Measurements from ENCODE around the gene HLA-DMB.
"Not testable (repeated sequence)": the region's sequence is repeated elsewhere in the genome, so short reads cannot be mapped to it uniquely, and the experiment has no call there.

HLA-DMB gene

DNA sequence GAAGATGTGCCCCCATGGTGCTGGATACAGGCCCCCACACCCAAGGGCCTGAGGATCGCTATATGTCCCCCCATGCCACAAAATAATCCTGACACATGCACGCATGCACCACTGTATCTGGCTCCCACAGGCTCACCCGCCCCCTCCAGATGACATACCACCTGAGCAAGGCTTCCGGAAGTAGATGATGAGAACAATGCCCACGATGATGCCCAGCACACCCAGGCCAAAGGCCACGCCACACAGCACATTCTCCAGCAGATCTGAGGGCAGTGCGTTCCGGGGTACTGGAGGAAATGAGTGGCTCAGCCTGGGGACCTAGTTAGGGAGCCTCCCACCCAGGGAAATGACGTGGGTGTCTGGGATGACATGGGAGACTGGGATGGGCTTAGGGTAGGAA is 8.3 kb upstream of the HLA-DMB start:
- DNase-seq = no peak

DNA sequence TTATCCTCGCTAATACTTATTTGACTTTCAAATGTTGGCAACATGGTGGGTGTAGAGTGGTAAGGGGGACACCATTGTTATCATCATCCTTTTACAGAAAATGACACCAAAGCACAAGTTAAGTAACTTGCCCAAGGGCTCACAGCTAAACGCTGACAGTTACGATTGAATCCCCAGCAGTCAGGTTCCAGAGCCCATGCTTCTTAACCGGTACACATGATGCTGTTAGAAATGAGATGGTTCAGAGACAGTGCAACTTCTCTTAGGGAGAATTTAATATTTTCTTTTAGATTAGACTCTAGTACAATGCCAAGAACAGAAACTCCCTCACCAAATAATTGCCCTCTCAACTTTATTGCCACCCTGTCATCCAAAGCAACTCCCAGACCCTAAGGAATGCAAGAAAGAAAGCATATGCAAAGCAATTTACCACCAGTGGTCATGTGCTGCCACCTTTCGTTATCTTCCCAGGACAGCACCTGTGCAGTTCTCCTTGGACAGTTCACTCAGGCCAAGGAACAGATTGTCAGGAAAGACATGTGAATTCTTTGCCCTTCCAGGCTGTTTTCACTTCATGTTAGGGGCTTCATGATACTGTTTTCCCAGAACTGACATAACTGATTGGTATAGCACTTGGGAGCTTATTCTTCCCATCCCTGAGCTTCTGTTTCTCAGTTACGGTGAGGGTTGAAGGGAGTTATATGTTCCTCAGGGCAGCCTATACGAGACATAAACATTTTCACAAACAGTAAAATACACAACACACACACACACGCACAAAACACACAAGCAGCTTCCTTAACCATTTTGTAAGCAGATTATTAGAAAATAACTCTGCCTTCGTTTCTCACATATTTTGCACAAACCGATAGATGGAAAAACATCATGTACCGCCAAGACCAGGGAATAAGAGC is 7.0 kb upstream of the HLA-DMB start:
- no peak for DNase-seq

DNA sequence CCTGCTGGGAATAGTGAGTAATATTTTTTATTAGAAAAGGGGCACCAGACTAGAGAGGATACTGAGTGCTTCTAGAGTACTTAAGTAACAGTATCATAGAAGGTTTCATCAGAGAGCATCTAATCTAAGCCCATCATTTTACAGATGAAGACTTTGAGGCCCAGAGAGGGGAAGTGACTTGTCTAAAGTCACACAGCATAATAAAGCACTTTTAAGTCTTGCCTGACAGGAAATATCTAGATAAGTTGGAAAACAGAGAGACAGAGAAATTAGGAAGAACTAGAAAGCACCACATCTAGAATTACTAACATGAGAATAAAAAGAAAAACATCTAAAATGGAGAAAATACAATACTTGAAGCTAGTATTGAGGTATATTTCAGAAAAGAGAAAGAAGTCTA is 6.1 kb upstream of the HLA-DMB start:
- DNase-seq = no peak

DNA sequence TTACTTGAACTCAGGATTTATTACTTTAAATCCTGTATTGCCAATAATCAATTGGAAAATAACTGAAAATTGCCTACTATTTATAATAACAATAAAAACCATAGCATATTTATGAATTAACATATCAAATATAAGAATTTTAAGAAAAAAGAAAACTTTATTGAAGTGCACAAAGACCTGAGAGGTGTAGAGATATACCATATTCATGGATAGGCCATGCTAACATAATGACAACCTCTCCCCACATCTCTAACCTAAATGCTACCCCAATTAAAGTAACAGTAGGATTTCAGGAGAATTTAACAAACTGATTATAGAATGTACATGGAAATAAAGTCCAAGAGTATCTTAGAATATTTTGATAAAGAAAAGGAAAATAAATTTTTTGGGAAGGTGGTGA is 5.1 kb upstream of the HLA-DMB start:
- no peak for DNase-seq

DNA sequence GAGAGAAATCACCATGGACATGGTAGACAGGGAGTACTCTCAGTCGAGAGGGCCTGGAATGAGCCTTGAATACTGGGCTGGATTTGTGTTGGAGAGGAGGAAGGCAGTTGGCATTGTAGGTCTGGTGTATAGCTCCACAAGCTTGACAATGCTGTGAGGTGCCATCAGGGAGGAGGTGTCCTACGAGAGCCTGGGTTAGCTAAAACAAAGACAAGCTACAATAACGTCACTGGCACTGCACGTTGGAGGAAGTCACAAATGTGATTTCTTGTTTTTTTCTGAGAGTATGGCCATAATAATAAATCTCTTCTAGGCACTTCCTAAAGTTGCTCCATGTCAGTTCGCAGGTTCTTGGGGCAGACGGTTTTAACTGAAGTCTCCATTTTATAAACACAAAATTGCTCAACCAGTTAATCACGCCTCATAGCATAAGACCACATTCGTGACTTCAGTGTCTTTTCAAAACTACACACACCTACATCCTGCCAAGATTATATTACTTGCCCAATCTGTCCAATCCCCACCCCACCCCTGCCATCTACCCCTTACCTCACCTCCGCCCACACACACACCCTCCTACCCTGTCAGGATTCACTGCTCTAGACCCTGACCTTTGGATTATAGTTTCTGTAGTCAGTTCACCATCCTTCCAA is 4.4 kb upstream of the HLA-DMB start:
- DNase-seq = no peak

DNA sequence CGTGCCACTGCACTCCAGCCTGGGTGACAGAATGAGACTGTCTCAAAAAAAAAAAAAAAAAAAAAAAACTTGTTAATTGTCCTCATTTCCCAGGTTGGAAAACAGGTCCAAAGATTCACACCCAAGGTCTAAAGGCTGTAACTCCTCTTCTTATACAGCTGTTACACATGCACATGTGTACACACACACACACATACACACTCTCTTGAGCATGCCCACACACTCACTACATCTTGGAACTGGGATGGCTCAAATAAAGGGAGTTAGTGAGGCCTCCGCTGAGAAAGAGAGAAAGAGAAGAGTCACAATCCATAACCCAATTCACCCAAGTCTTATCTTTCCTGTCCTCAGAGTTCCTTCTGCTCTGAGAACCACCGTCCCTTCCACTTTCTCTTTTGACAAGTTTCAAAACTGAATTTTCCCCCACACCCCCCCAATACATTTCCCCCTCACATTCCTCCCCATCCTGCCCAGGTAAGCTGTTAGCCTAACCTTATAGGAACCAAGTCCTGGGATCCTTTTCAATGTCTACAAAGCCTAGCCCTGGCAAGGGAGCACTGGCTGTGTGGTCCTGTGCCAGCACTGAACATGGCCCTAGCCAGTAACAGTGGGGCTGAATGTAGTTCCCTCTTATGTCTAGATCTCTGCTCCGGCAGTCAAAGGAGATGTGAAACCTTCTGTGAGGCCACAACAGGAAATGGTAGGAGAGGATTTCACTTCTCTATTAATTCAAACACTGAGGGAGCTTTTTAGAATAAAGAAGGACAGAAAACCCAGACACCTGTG is 3.2 kb upstream of the HLA-DMB start:
- DNase-seq = peak; percentile 69

DNA sequence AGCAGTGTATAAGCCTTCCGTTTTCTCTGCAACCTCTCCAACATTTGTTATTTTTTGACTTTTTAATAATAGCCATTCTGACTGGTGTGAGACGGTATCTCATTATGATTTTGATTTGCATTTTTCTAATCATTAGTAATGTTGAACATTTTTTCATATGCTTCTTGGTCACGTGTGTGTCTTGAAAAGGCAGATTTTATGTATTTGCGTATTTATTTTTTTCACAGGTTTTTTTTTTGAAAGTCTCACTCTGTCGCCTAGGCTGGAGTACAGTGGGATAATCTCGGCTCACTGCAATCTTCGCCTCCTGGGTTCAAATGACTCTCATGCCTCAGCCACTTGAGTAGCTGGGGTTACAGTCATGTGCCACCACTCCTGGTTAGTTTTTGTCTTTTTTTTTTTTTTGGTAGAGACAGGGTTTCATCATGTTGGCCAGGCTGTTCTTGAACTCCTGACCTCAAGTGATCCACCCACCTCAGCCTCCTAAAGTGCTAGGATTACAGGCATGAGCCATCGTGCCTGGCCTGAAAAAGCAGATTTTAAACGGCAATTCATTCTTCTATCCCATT is 1.8 kb upstream of the HLA-DMB start:
- not testable (repeated sequence) for DNase-seq

DNA sequence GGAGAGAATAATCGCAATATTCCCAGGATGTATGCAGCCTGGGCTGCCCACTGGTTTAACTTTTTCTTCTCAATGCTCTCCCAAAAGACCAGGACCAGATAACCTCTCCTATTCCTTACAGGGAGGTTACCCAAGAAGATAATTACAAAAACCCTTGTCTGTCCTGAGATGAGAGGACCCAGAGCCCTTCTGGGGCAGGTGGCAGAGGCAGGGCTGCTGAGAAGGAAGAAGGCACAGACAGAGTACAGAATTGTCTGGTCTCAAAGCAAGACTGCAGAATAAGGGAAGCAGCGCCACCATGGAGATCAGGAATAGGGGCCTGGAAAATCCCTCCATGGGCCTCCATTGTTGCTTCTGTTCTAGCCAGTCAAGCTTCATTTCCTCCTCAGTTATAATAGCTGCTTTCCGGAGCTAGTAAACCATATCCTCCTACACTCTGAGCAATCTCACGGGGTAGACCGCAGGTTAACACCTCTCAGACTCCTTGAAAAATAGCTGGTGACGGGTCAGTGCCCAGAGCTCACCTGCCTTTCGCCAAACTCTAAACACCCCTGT is 463 bp upstream of the HLA-DMB start:
- DNase-seq = no peak

DNA sequence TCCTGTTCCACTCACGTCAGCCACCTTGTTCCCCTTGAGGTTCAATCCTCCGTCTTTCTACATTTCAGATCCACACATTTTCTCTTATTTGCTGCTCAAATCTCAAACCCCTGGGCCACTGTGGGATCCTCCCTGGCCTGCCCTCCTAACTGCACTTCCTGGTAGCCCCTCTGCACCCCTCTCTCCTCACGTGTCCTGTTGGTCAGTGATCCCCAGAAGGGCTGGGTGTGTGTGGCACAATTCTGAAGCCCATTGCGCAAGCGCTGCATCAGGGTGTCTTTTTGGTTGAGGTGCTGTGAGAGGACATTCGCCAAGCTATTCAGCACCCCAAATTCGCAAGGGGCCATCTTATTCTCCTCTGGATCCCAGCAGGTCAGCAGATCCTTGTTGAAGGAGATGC is 2.3 kb downstream of the HLA-DMB start:
- no peak for DNase-seq

DNA sequence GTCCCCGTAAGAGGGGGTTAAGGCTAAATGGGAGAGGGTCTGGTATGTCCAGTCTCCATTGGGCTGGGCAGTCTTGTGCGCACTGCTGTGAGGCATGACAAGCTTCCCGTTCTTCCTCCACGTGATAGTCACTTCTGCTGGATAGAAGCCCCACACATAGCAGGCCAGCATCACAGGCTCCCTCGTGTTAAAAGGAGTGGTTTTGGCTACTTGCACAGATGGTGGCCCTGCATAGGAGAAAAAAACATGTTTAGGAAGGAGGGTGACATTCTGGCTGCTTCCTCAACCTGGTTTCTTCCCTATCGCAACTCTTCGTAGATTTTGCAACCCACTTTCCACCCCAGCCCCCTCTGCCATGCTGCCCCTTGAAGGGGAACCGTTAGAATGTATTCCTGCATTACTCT is 3.6 kb downstream of the HLA-DMB start:
- no peak for DNase-seq

DNA sequence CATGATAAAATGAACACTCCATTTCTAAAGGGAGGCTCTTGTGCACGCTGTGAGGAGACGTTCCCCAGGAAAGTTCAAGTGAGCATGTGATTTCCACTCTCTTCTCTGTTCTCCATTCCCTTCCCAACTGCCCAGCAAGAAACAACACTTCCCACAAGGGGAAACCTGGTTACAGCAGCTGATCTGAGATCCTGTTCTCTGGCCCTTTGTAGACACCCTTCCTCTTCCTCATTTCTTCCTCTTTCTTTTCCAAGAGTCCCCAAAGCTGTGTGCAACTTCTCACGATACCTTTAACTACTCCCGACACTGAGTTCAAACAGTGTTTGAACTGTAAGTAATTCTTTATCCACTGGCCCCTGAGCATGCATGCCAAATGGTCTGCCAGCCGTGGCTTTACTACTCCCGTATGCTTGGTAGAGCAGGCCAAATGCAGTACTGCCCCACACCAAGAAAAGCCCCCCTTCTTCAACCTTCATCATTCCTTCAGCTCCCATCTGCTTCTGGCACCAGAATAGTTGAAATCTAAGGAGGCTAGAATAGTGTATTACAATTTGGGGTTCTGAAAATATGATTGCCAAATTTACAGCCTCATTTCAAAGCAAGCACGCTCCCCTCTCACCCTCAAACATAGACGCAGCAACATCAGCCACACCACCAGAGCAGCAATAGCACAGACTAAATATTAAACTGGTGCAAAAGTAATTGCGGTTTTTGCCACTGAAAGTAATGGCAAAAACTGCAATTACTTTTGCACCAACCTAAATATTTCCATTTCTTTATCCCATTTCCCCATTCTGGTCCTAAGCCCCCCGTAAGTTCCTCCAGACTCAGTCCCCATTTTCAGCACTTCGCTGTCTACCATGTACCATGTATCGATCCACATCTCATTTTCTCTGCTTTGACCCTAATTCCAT is 4.3 kb downstream of the HLA-DMB start:
- DNase-seq = no peak

DNA sequence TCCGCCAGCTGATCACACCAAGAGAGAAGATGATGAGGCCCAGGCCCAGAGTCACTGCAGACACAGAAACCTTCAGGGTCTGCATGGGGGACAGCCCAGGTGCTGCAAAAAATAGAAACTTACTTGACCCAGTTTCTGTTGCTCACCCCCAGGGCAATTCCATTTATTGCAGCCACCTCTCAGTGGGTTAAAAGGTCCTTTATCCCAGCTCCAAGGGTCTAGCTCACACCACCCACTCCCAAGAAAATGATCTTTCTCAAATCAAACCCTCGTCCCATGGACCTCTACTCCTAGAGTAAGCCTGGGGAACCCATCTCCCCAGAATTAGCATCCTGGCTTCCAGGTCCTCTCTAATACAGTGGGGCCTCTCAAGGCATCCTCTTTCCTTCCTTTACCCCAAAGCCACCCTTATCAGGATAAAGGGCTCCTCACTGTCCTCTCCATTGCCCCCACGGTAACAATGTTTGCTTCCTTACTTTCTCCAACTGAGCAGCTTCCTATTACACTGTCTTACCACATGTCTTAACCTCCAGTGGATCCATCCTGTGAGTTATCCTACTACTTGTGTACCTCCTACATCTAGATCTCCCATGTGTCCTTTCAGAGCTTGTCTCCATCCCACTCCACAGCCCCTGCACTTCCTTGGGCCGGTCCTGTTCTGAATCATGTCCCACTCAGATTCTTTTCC is 5.1 kb downstream of the HLA-DMB start:
- no peak for DNase-seq

DNA sequence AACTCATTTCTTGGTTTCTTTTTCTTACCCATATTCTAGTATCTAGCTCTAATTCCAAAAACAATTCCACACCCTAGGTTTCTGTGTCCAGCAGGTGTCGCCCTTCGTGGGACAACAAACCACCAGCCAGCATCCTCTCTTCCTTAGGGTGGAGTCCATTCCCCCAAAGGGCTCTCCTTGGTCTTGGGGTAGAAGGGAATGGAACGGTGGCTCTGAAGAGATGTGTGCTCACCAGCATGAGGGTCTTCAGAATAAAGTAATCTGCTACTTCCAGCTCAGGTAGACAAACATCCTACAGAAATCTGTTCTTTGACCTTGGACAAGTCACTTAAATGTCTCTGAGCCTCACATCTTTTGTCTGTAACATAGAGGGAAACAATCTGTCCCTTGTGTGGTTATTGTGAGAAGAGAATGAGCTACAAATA is 7.2 kb downstream of the HLA-DMB start:
- peak; percentile 86 for DNase-seq

DNA sequence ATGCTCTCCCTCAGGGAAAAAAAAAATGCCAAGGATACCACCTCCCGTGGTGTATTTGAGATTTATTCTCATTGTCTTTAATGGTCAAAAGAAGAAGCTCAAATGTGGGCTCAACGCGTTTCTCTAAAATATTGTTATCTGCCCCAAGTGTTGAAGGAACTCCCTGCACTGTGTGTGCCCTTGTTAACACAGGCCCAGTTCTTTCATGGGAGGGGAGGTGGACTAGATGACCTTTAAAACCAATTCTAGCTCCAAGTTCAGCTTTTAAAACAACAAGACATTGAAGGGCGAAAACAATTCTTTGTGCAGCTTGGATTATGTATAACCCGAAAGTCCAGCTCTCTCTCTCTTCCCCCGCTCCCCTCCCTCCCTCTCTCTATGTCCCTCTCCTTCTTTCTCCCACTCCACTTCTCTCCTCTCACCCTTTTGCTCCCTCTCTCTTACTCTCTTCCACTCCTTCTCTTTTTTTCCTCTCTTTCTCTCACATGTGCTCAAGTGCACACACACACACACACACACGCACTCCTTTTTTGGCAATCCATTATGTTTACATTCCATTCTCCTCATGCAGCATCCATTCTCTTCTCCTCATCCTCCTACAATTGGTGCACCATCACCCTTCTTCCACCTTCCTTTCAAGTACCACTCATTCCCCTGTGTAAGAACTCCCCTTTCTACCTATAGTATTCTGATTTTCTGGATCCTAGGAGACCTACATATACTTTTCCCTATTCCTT is 8.5 kb downstream of the HLA-DMB start:
- DNase-seq = no peak

DNA sequence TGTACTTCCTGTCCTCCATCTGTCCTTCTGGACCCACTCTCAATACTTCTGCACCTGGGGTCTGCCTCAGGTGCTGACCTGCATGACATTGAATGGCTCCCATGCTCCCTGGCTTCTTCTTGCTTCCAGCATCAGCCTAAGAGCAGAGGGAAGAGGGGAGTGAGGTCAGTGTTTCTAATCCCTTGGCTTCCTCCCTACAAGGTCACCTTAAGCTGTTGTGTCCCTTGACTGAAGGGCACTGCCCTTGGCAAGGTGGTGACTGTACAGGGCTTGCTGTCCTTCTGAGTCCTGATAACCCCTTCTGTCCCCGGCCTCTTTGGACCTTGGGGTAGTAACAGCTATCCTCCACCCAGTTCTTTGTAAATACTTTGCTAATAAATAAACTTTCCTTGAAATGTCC is 9.6 kb downstream of the HLA-DMB start:
- no peak for DNase-seq

DNA sequence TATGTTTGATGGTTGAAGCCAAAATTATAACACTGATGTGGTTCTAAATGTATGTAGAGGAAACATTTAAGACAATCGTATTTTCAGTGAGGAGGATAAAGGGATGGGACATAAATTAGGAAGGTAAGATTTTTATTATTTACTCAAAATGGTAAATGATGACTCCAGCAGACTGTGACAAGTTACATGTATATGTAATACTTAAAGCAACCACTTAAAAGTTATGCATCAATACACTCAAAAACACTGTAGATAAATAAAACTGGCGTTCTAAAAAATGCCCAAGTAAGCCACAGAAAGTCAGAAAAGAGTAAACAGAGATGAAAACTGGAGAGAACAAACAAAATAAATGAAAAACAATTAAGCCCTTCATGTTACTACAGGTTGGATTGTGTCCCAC is 18.7 kb downstream of the HLA-DMB start:
- DNase-seq = no peak

DNA sequence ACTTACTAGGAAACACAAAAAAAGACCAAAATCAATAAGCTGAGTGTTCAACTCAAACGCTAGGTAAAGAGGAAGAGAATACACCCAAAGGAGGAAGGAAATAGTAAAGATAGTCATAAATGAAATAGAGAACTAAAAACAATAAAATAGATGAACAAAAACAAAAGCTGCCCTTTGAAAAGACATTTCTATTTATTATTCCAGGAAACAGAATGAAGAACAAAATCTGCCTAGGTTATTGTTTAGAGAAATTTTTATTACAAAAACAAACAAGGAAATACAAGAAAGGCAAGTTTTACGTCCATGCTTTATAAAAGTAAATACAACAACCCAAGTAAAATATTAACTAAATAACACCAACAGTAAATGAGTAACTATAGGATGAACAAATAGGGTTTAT is 20.1 kb downstream of the HLA-DMB start:
- DNase-seq = no peak

DNA sequence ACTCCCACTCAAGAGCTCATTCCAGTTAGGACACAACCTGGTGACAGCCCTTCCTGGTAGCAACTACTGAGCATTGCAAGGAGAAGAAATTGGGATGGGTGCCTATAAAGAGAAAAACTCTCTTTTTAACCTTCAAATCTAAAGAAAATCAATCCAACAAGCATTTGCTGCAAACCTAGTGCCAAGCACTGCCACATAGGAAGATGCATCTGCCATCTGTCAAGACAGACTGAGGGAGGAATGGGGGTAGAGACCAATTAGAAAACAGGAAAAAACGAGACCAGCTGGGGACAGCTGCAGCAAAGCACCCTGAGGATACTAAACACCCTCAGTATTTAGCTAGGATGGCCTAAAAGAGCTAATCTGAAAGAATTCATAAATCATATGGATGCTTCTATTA is 27.9 kb downstream of the HLA-DMB start:
- DNase-seq = no peak

DNA sequence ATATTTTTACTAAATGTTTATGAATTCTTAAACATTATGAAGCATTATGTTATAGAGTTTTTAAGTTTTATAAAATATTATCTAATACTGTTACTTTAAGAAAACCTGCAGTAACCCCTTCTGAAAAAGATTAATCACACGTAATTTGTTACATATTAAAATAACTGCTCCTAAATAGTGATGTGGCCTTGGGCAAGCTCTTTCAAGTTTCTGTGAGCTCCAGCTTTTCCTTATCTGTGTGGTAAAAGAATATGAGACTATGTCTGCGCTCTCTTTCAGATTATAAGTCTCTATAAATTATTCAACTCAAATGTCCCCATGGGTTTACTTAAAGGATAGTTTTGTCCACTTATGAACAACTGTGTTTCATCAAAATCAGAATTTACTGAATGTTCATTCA is 31.9 kb downstream of the HLA-DMB start:
- no peak for DNase-seq

DNA sequence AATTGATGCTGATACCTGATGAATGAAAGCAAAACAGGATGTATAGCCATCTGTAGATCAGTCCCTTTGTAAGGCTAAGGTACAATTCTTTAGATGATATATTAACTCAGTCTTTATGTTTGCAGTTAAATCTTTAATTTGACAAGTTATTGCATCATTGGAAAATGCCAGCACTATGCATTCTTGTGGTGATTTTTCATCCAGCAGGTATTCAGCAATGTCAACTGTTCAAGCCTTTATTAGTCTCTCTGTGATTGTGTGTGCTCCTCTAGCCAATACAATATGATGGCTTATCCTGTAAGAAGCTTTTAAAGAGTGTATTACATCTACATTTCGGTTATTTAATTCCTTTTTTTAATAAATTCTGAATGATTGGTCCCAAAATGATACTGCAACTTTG is 34.3 kb downstream of the HLA-DMB start:
- DNase-seq = no peak

DNA sequence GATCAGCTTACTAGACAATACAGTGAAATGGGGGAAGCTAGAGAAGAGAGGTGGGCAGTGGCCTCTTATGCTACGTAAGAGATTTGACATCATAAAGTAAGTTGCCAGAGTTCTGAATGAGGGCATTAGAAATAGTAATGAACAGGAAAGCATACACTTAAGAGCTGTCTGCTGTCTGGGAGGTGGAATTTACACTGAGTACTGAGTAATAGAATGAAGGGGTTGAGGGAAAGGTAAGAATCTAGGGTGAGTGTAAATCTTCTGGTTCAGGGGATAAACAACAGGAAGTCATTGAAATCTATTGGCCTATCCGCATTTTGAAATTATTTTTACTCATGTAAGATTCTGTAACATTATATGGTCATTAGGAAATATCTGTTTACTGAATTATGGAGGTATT is 35.8 kb downstream of the HLA-DMB start:
- no peak for DNase-seq
